SK-N-SH (cell line): Measurements from ENCODE around the gene SOBP. TPM values are rescaled to one million over a fixed set of nuclear protein-coding genes. Genes with fewer than 3 reads are reported as not detected.

Source experiments
- CTCF ChIA-PET: fragments of 300-600, 350-600 bp; formaldehyde crosslinking; extraction: SDS; loops from one replicate; lab custom pipeline; 2021; lab: Yijun Ruan, JAX
- POLR2A ChIA-PET: fragments of 350-600 bp; sonication (Branson Sonifier 250); formaldehyde crosslinking; extraction: SDS; loops from one replicate; lab custom pipeline; 2020; ENCODE audit warnings: antibody characterized with exemption, inconsistent platforms; lab: Yijun Ruan, JAX
- DNase-seq: peaks from one replicate; pipeline ENCODE4 v3.0.0; 2012
- H2AFZ ChIP-seq: fragments of 200-600 bp; sonication (generic); 2 replicates; pipeline ENCODE4 v1.8.1; 2016; ENCODE audit warnings: antibody characterized with exemption, mild to moderate bottlenecking, low read depth
- H3F3A ChIP-seq: fragments of 200-600 bp; sonication (generic); replicated peaks from 2 replicates; pipeline ENCODE3; 2016; ENCODE audit warnings: antibody characterized with exemption, mild to moderate bottlenecking; ENCODE audit not compliant: insufficient read depth
- H3K27ac ChIP-seq, 2 experiments: fragments of 200-500 bp in 1 of 2; fragments of 200-600 bp in 1 of 2; sonication (Bioruptor generic) in 1 of 2; sonication (generic), shearing (Covaris generic) in 1 of 2; 2 replicates each; pipeline versions ENCODE4 v1.5.1 to v1.6.1; 2014 to 2016; ENCODE audit warnings: low read depth in 2 of 2, inconsistent platforms in 1 of 2, low read length in 1 of 2, mild to moderate bottlenecking in 1 of 2, mixed read lengths in 1 of 2
- H3K27me3 ChIP-seq: fragments of 200-600 bp; sonication (generic), shearing (Covaris generic); 2 replicates; pipeline ENCODE4 v1.6.1; 2016; ENCODE audit warnings: mixed run types; ENCODE audit not compliant: insufficient read depth
- H3K36me3 ChIP-seq, 2 experiments: fragments of 200-500 bp in 1 of 2; fragments of 200-600 bp in 1 of 2; sonication (Bioruptor generic) in 1 of 2; sonication (generic) in 1 of 2; replicated peaks in 1 of 2; 2 replicates each; pipeline versions ENCODE3 to v1.5.1; 2014 to 2016; ENCODE audit warnings: low read length in 1 of 2, mild to moderate bottlenecking in 1 of 2; ENCODE audit not compliant: insufficient read depth in 2 of 2, control insufficient read depth in 1 of 2
- H3K4me1 ChIP-seq, 2 experiments: fragments of 200-500 bp in 1 of 2; fragments of 200-600 bp in 1 of 2; sonication (Bioruptor generic) in 1 of 2; sonication (generic), shearing (Covaris generic) in 1 of 2; 2 replicates each; pipeline versions ENCODE4 v1.5.1 to v1.6.1; 2014 to 2016; ENCODE audit warnings: low read depth in 1 of 2, low read length in 1 of 2, mixed run types in 1 of 2; ENCODE audit not compliant: insufficient read depth in 2 of 2, control insufficient read depth in 1 of 2
- H3K4me2 ChIP-seq: fragments of 200-600 bp; sonication (generic), shearing (Covaris generic); 2 replicates; pipeline ENCODE4 v1.6.1; 2017; ENCODE audit warnings: mixed run types
- H3K4me3 ChIP-seq, 2 experiments: fragments of 200-500 bp in 1 of 2; fragments of 200-600 bp in 1 of 2; sonication (Bioruptor generic) in 1 of 2; sonication (generic), shearing (Covaris generic) in 1 of 2; 2 replicates each; pipeline versions ENCODE4 v1.5.1 to v1.8.1; 2014 to 2016; ENCODE audit warnings: low read depth in 2 of 2, inconsistent platforms in 1 of 2, low read length in 1 of 2, mild to moderate bottlenecking in 1 of 2, mixed read lengths in 1 of 2, moderate library complexity in 1 of 2
- H3K79me2 ChIP-seq: fragments of 200-600 bp; sonication (generic); 2 replicates; pipeline ENCODE4 v1.8.1; 2017; ENCODE audit warnings: mild to moderate bottlenecking; ENCODE audit not compliant: insufficient read depth
- H3K9ac ChIP-seq: fragments of 200-600 bp; sonication (generic); 2 replicates; pipeline ENCODE4 v1.6.1; 2017; ENCODE audit warnings: mixed run types
- H3K9me2 ChIP-seq: fragments of 200-600 bp; sonication (generic); 2 replicates; pipeline ENCODE4 v1.6.1; 2017; ENCODE audit warnings: mixed run types
- H3K9me3 ChIP-seq: fragments of 200-600 bp; sonication (generic); 2 replicates; pipeline ENCODE4 v1.6.1; 2017; ENCODE audit warnings: mixed run types, mild to moderate bottlenecking, moderate library complexity
- H4K20me1 ChIP-seq: fragments of 200-600 bp; sonication (generic); 2 replicates; pipeline ENCODE4 v1.6.1; 2017; ENCODE audit warnings: mild to moderate bottlenecking, mixed run types; ENCODE audit not compliant: insufficient read depth
- CHD2 ChIP-seq: fragments of 150-350 bp; IDR thresholded peaks from 2 replicates; pipeline ENCODE4 v1.6.1; 2018; ENCODE audit warnings: low read length; ENCODE audit not compliant: partially characterized antibody
- FOXJ3 ChIP-seq: sonication (generic); formaldehyde crosslinking; IDR thresholded peaks from 2 replicates; pipeline ENCODE4 v1.5.1; 2020; ENCODE audit warnings: mild to moderate bottlenecking, missing genetic modification reagents
- FOXM1 ChIP-seq: IDR thresholded peaks from 2 replicates; pipeline ENCODE4 v1.4.0; 2012; ENCODE audit warnings: low read depth, mild to moderate bottlenecking
- GATA2 ChIP-seq: sonication (generic); formaldehyde crosslinking; IDR thresholded peaks from 2 replicates; pipeline ENCODE4 v1.5.0; 2020; ENCODE audit warnings: mild to moderate bottlenecking, missing genetic modification reagents
- IRF3 ChIP-seq: fragments of 150-350 bp; IDR thresholded peaks from 2 replicates; pipeline ENCODE4 v1.6.1; 2016; ENCODE audit warnings: mild to moderate bottlenecking, low read depth, low read length
- MXI1 ChIP-seq: IDR thresholded peaks from 2 replicates; pipeline ENCODE4 v1.6.1; 2012; ENCODE audit warnings: mild to moderate bottlenecking, low read depth, low read length, improper control_type of control experiment
- NRF1 ChIP-seq: IDR thresholded peaks from 2 replicates; pipeline ENCODE4 v1.6.1; 2012; ENCODE audit warnings: low read depth, mild to moderate bottlenecking, low read length
- RAD21 ChIP-seq: IDR thresholded peaks from 2 replicates; pipeline ENCODE4 v1.6.1; 2012; ENCODE audit warnings: mild to moderate bottlenecking, low read length
- RCOR1 ChIP-seq: fragments of 150-350 bp; IDR thresholded peaks from 2 replicates; pipeline ENCODE4 v1.6.1; 2017; ENCODE audit warnings: antibody characterized with exemption, low read length
- SMC3 ChIP-seq: IDR thresholded peaks from 2 replicates; pipeline ENCODE4 v1.6.1; 2012; ENCODE audit warnings: low read depth, low read length, improper control_type of control experiment
- TEAD4 ChIP-seq: IDR thresholded peaks from 2 replicates; pipeline ENCODE4 v1.4.0; 2012; ENCODE audit warnings: mild to moderate bottlenecking, borderline replicate concordance; ENCODE audit not compliant: insufficient read depth
- YY1 ChIP-seq: IDR thresholded peaks from 2 replicates; pipeline ENCODE4 v1.4.0; 2012; ENCODE audit warnings: low read depth, mild to moderate bottlenecking
- WGBS: methylation state at CpG from one replicate; pipeline ENCODE4 v1.1.6; 2017; ENCODE audit warnings: low lambda C conversion rate; 5-methylcytosine and 5-hydroxymethylcytosine counted together
- polyA plus RNA-seq, 3 experiments: library from polyadenylated mRNA; depleted of rRNA; stranded (reverse); fragments of >200 nt; gene quantifications; 2 replicates each; pipeline ENCODE4 v1.2.3, GENCODE V29; 2012
- TF ChIP-seq, protein P1 (sequence below): fragments of 150-350 bp; IDR thresholded peaks from 2 replicates; pipeline ENCODE4 v1.6.1; 2017; ENCODE audit warnings: antibody characterized with exemption, low read length, low read depth, borderline replicate concordance
- TF ChIP-seq, protein P2 (sequence below): IDR thresholded peaks from 2 replicates; pipeline ENCODE4 v1.4.0; 2012; ENCODE audit warnings: low read depth, borderline replicate concordance

Gene SOBP
- polyA plus RNA-seq, 1 of the 3 experiments (the other 2 are of a cell fraction) = 0.61 TPM

GRCh38 chr6:107490566-107491137 is 735 bp downstream of the SOBP start:
- DNase-seq = peak; percentile 50
- Histone ChIP-seq H2AFZ (peak overlapping the region; percentile 85), H3K9me3 (no peaks in the 10 kb centered on the region), H4K20me1 (peaks cover 4% of the 10 kb centered on the region; the same call in 1 of the 2 replicates), H3K4me3 (peak overlapping the region; percentile 59 to 77), H3K4me1 (peaks cover 13 to 29% of the 10 kb centered on the region in 2 experiments), H3K9me2 (no peaks in the 10 kb centered on the region), H3K4me2 (peak overlapping the region; percentile 82), H3K27me3 (no peaks in the 10 kb centered on the region), H3K36me3 (no peaks in the 10 kb centered on the region), H3K27ac (peak overlapping the region; percentile 40 to 71; a peak in 3 of 4 replicates), H3F3A (peaks cover 14% of the 10 kb centered on the region)
- 4% methylated on average over 21 of the region's 30 CpGs for WGBS
- ChIA-PET POLR2A (interaction anchor here (0.8 to 1.3 kb wide), 3 partner anchors 32 to 165 kb away, joined by 3 to 4 read pairs (median 3); partner anchors contain the start of gene PDSS2), CTCF (interaction anchor here (0.8 to 8.3 kb wide), 10 partner anchors 14 to 305 kb away, joined by 3 to 35 read pairs (median 8); partner anchors contain the start of gene PDSS2)
- TF ChIP-seq YY1 (peak; percentile 74; the same call in 1 of the 2 replicates), CHD2 (no peak), IRF3 (no peak)
- TF ChIP-seq, all 33 proteins: peak for 1
- no peaks in the 10 kb centered on the region for H3K79me2 ChIP-seq
- H3K9ac ChIP-seq = peak overlapping the region; percentile 59; the same call in 1 of the 2 replicates

DNA sequence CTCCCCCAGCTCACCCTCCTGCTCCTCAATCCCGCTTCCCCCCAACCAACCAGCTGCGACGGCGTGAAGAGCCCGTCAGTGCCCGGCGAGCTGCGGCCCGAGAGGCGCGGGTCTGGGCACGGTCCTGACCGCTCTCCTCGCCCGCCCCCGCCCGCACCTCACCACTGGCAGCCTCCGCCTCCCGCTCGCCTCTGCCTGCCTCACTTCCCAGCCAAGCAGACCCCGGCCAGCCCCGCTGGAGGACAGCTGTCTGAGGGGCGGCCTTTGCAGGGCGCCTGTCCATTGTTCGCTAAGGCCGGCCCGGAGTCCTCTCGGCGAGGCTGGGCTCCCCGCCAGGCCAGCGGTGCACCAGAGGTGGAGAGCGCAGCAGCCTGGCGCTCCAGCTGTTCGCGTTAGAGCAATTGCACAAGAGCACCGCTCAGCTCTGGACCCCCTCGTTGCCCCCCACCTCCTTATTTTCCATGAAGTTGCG is 1.3 kb downstream of the SOBP start:
- Histone ChIP-seq H3K27ac (peak overlapping the region in 1 of 2 experiments; percentile 71; a peak in 2 of 4 replicates), H3K4me1 (peaks cover 13 to 34% of the 10 kb centered on the region in 2 experiments), H3K4me2 (peak overlapping the region; percentile 82), H3K9ac (peak overlapping the region; percentile 59; the same call in 1 of the 2 replicates), H3K9me2 (no peaks in the 10 kb centered on the region), H4K20me1 (peaks cover 4% of the 10 kb centered on the region; the same call in 1 of the 2 replicates), H3K79me2 (no peaks in the 10 kb centered on the region), H3K27me3 (no peaks in the 10 kb centered on the region), H3K36me3 (no peaks in the 10 kb centered on the region), H3F3A (peaks cover 17% of the 10 kb centered on the region), H3K4me3 (peak overlapping the region; percentile 59 to 77), H3K9me3 (no peaks in the 10 kb centered on the region), H2AFZ (peak overlapping the region; percentile 85)
- 15% methylated on average over 4 of the region's 38 CpGs for WGBS
- CTCF ChIA-PET = interaction anchor here (0.6 to 8.3 kb wide), 10 partner anchors 32 to 306 kb away, joined by 3 to 35 read pairs (median 4); partner anchors contain the start of gene PDSS2
- POLR2A ChIA-PET = interaction anchor here (0.8 to 1.5 kb wide), 5 partner anchors 32 to 167 kb away, joined by 3 to 5 read pairs (median 3); partner anchors contain the start of gene PDSS2
- TF ChIP-seq, protein P1, sequence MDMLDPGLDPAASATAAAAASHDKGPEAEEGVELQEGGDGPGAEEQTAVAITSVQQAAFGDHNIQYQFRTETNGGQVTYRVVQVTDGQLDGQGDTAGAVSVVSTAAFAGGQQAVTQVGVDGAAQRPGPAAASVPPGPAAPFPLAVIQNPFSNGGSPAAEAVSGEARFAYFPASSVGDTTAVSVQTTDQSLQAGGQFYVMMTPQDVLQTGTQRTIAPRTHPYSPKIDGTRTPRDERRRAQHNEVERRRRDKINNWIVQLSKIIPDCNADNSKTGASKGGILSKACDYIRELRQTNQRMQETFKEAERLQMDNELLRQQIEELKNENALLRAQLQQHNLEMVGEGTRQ = no peak
- no peak for TF ChIP-seq FOXM1
- TF ChIP-seq, protein P2, sequence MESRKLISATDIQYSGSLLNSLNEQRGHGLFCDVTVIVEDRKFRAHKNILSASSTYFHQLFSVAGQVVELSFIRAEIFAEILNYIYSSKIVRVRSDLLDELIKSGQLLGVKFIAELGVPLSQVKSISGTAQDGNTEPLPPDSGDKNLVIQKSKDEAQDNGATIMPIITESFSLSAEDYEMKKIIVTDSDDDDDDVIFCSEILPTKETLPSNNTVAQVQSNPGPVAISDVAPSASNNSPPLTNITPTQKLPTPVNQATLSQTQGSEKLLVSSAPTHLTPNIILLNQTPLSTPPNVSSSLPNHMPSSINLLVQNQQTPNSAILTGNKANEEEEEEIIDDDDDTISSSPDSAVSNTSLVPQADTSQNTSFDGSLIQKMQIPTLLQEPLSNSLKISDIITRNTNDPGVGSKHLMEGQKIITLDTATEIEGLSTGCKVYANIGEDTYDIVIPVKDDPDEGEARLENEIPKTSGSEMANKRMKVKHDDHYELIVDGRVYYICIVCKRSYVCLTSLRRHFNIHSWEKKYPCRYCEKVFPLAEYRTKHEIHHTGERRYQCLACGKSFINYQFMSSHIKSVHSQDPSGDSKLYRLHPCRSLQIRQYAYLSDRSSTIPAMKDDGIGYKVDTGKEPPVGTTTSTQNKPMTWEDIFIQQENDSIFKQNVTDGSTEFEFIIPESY = no peak
- no peak for TF ChIP-seq GATA2 (CRISPR knock-in tag)
- TF ChIP-seq SMC3 = peak; percentile 5; the same call in 1 of the 2 replicates
- TF ChIP-seq NRF1 = no peak
- TF ChIP-seq YY1 = no peak
- no peak for TF ChIP-seq FOXJ3 (CRISPR knock-in tag)
- no peak for TF ChIP-seq TEAD4
- TF ChIP-seq RCOR1 = no peak
- TF ChIP-seq RAD21 = peak; percentile 9; the same call in 1 of the 2 replicates
- peak; percentile 57; the same call in 1 of the 2 replicates for TF ChIP-seq MXI1
- DNase-seq = peak; percentile 78
